ENCODE results near the gene ZMIZ1. TPM values are rescaled to one million over a fixed set of nuclear protein-coding genes. Genes with fewer than 3 reads are reported as not detected.

ZMIZ1 gene
- total RNA-seq, 1 donor = 23.3 TPM

- no peak for DNase-seq (ENCODE audit: low read depth)
- no peak overlapping the region for H3K4me3 ChIP-seq (ENCODE audit: low read depth, low read length)
Measured at GRCh38 chr10:79311581-79312407, 243.0 kb downstream of the ZMIZ1 start.

GRCh38 chr10:79312601-79313187, 243.9 kb downstream of the ZMIZ1 start:
- no peak for DNase-seq (ENCODE audit: low read depth)
- TF ChIP-seq CTCF (IDR thresholded peaks at IDR 0.05; ENCODE audit: insufficient read depth, low read depth, low read length) = no peak
- H3K4me3 ChIP-seq (ENCODE audit: low read depth, low read length) = no peak overlapping the region

More at GRCh38 chr10:79311581-79312407, 243.0 kb downstream of the ZMIZ1 start:
- TF ChIP-seq CTCF (IDR thresholded peaks at IDR 0.05; ENCODE audit: insufficient read depth, low read depth, low read length) = no peak

- H3K4me3 ChIP-seq (ENCODE audit: low read depth, low read length) = no peak overlapping the region
- no peak for DNase-seq (ENCODE audit: low read depth)
- TF ChIP-seq CTCF (IDR thresholded peaks at IDR 0.05; ENCODE audit: insufficient read depth, low read depth, low read length) = no peak
Measured at GRCh38 chr10:79313320-79313719, 244.6 kb downstream of the ZMIZ1 start.

GRCh38 chr10:79313911-79314439, 245.2 kb downstream of the ZMIZ1 start:
- DNase-seq (ENCODE audit: low read depth) = no peak
- no peak overlapping the region for H3K4me3 ChIP-seq (ENCODE audit: low read depth, low read length)
- TF ChIP-seq CTCF (IDR thresholded peaks at IDR 0.05; ENCODE audit: insufficient read depth, low read depth, low read length) = no peak

GRCh38 chr10:79314761-79315601, 246.2 kb downstream of the ZMIZ1 start:
- no peak for DNase-seq (ENCODE audit: low read depth)
- no peak overlapping the region for H3K4me3 ChIP-seq (ENCODE audit: low read depth, low read length)
- TF ChIP-seq CTCF (IDR thresholded peaks at IDR 0.05; ENCODE audit: insufficient read depth, low read depth, low read length) = no peak

- DNase-seq (ENCODE audit: low read depth) = peak; percentile 57
- TF ChIP-seq CTCF (IDR thresholded peaks at IDR 0.05; ENCODE audit: insufficient read depth, low read depth, low read length) = no peak
- no peak overlapping the region for H3K4me3 ChIP-seq (ENCODE audit: low read depth, low read length)
Measured at GRCh38 chr10:79315602-79315920, 246.8 kb downstream of the ZMIZ1 start.
